HL-60/S4 treated with phorbol 12-myristate 13-acetate at 8.2 ng/mL for 4 days and 3 days (cell line): ENCODE data around the gene NLRP12.
"Not testable (repeated sequence)": the region's sequence is repeated elsewhere in the genome, so short reads cannot be mapped to it uniquely, and the experiment has no call there.

Source experiments
- in situ Hi-C: fragments of 300-500 bp; cut with MboI; formaldehyde crosslinking; loops from 2 replicates; pipeline ENCODE4 v1.15.0; 2022; ENCODE audit warnings: low sequenced_read_pairs

Gene NLRP12

GRCh38 chr19:53824134-53824611 lies at the start of gene NLRP12:
Gene NLRP12 (minus strand): TSS chr19:53824314. CDS start chr19:53824174, 140 bp downstream.
- in situ Hi-C loops = no loop called here

GRCh38 chr19:53872762-53873161 lies 48.6 kb upstream of the NLRP12 start:
- in situ Hi-C loops = no loop called here

GRCh38 chr19:53871454-53871853 lies 47.3 kb upstream of the NLRP12 start:
- in situ Hi-C loops = no loop called here

GRCh38 chr19:53870485-53870844 lies 46.4 kb upstream of the NLRP12 start:
- in situ Hi-C loops = no loop called here

GRCh38 chr19:53869805-53870484 lies 45.8 kb upstream of the NLRP12 start:
- in situ Hi-C loops = not testable (repeated sequence)

- in situ Hi-C loops = no loop called here
Measured at GRCh38 chr19:53868892-53869804, 45.0 kb upstream of the NLRP12 start.

- in situ Hi-C loops = no loop called here
Measured at GRCh38 chr19:53868091-53868891, 44.2 kb upstream of the NLRP12 start.

GRCh38 chr19:53867225-53868090 lies 43.3 kb upstream of the NLRP12 start, which contains the start of gene MYADM:
Gene MYADM (plus strand): TSS chr19:53867883. CDS start chr19:53873530, 5,647 bp downstream.
- in situ Hi-C loops = no loop called here

GRCh38 chr19:53866865-53867224 lies 42.7 kb upstream of the NLRP12 start:
- in situ Hi-C loops = no loop called here

GRCh38 chr19:53865918-53866864 lies 42.1 kb upstream of the NLRP12 start:
- in situ Hi-C loops = no loop called here

GRCh38 chr19:53865523-53865917 lies 41.4 kb upstream of the NLRP12 start:
- in situ Hi-C loops = no loop called here

- in situ Hi-C loops = no loop called here
Measured at GRCh38 chr19:53864308-53864836, 40.3 kb upstream of the NLRP12 start.

GRCh38 chr19:53853707-53854106 lies 29.6 kb upstream of the NLRP12 start:
- in situ Hi-C loops = no loop called here

GRCh38 chr19:53849237-53849676 lies 25.1 kb upstream of the NLRP12 start:
- in situ Hi-C loops = no loop called here

GRCh38 chr19:53847555-53847954 lies 23.4 kb upstream of the NLRP12 start:
- in situ Hi-C loops = no loop called here

- in situ Hi-C loops = no loop called here
Measured at GRCh38 chr19:53844849-53845246, 20.7 kb upstream of the NLRP12 start.

GRCh38 chr19:53840914-53841313 lies 16.8 kb upstream of the NLRP12 start:
- in situ Hi-C loops = not testable (repeated sequence)

- in situ Hi-C loops = not testable (repeated sequence)
Measured at GRCh38 chr19:53840241-53840640, 16.1 kb upstream of the NLRP12 start.

GRCh38 chr19:53838446-53838845 lies 14.3 kb upstream of the NLRP12 start:
- in situ Hi-C loops = not testable (repeated sequence)
